ENCODE data around the gene CTXN1. TPM values are rescaled to one million over a fixed set of nuclear protein-coding genes. Genes with fewer than 3 reads are reported as not detected.

The CTXN1 gene
- total RNA-seq, 1 donor: 2.8 TPM

- no peak for DNase-seq (ENCODE audit: low read depth)
- no peak for TF ChIP-seq CTCF (IDR thresholded peaks at IDR 0.05; ENCODE audit: insufficient read depth, low read length)
- no peak overlapping the region for H3K4me3 ChIP-seq (ENCODE audit: low read depth, low read length)
Measured at GRCh38 chr19:7907544-7907943, 18.4 kb downstream of the CTXN1 start.

GRCh38 chr19:7907122-7907521, 18.8 kb downstream of the CTXN1 start:
- DNase-seq (ENCODE audit: low read depth): no peak
- TF ChIP-seq CTCF (IDR thresholded peaks at IDR 0.05; ENCODE audit: insufficient read depth, low read length): no peak
- H3K4me3 ChIP-seq (ENCODE audit: low read depth, low read length): no peak overlapping the region

- no peak overlapping the region for H3K4me3 ChIP-seq (ENCODE audit: low read depth, low read length)
- DNase-seq (ENCODE audit: low read depth): no peak
- no peak for TF ChIP-seq CTCF (IDR thresholded peaks at IDR 0.05; ENCODE audit: insufficient read depth, low read length)
Measured at GRCh38 chr19:7905859-7906258, 20.1 kb downstream of the CTXN1 start.

GRCh38 chr19:7905268-7905667, 20.7 kb downstream of the CTXN1 start:
- no peak for TF ChIP-seq CTCF (IDR thresholded peaks at IDR 0.05; ENCODE audit: insufficient read depth, low read length)
- H3K4me3 ChIP-seq (ENCODE audit: low read depth, low read length): peak overlapping the region; percentile 88
- no peak for DNase-seq (ENCODE audit: low read depth)

GRCh38 chr19:7904074-7905020, 21.6 kb downstream of the CTXN1 start:
- DNase-seq (ENCODE audit: low read depth): no peak
- no peak for TF ChIP-seq CTCF (IDR thresholded peaks at IDR 0.05; ENCODE audit: insufficient read depth, low read length)
- peak overlapping the region; percentile 88 for H3K4me3 ChIP-seq (ENCODE audit: low read depth, low read length)

GRCh38 chr19:7903244-7904073, 22.5 kb downstream of the CTXN1 start, which contains the start of gene MAP2K7:
Gene MAP2K7 (plus strand): TSS chr19:7903877. CDS start chr19:7903945, 68 bp downstream.
- TF ChIP-seq CTCF (IDR thresholded peaks at IDR 0.05; ENCODE audit: insufficient read depth, low read length): peak; percentile 49
- H3K4me3 ChIP-seq (ENCODE audit: low read depth, low read length): peak within 1 kb of the TSS; percentile 88
- DNase-seq (ENCODE audit: low read depth): peak; percentile 99
